GM23338 (cell line): ENCODE data around the gene ZBTB44. TPM values are rescaled to one million over a fixed set of nuclear protein-coding genes. Genes with fewer than 3 reads are reported as not detected.

Experiments used
- ATAC-seq: fragments of 200-7000 bp; cut with Tn5 transposase; 3 replicates; pipeline ENCODE4 v1.9.1; 2020
- DNase-seq: peaks from one replicate; pipeline ENCODE4 v3.0.0-alpha.2; 2015; ENCODE audit warnings: low spot score
- H2AFZ ChIP-seq: fragments of 200-600 bp; sonication (generic); 2 replicates; pipeline ENCODE4 v1.8.0; 2016; ENCODE audit warnings: antibody characterized with exemption, mild to moderate bottlenecking, moderate library complexity
- H3F3A ChIP-seq: fragments of 200-600 bp; sonication (generic); replicated peaks from 2 replicates; pipeline ENCODE4 v1.8.0; 2017; ENCODE audit warnings: antibody characterized with exemption, mixed run types, low read depth
- H3K27ac ChIP-seq: fragments of 200-600 bp; sonication (generic); 2 replicates; pipeline ENCODE4 v1.6.1; 2016; ENCODE audit warnings: low read depth
- H3K27me3 ChIP-seq: fragments of 200-600 bp; sonication (generic); 2 replicates; pipeline ENCODE4 v1.8.0; 2016; ENCODE audit warnings: mild to moderate bottlenecking, mixed run types, moderate library complexity; ENCODE audit not compliant: insufficient read depth
- H3K36me3 ChIP-seq: fragments of 200-600 bp; sonication (generic); 2 replicates; pipeline ENCODE4 v1.8.0; 2016; ENCODE audit warnings: mild to moderate bottlenecking; ENCODE audit not compliant: insufficient read depth
- H3K4me1 ChIP-seq: fragments of 200-600 bp; sonication (generic); 2 replicates; pipeline ENCODE4 v1.8.0; 2016; ENCODE audit warnings: mild to moderate bottlenecking, moderate library complexity; ENCODE audit not compliant: insufficient read depth
- H3K4me2 ChIP-seq: fragments of 200-600 bp; sonication (generic); 2 replicates; pipeline ENCODE4 v1.7.1; 2017; ENCODE audit warnings: mixed run types
- H3K4me3 ChIP-seq: fragments of 200-600 bp; sonication (generic); 2 replicates; pipeline ENCODE4 v1.6.1; 2016; ENCODE audit warnings: mixed run types
- H3K79me2 ChIP-seq: fragments of 200-600 bp; sonication (generic); replicated peaks from 2 replicates; pipeline ENCODE4 v1.8.0; 2017; ENCODE audit warnings: mild to moderate bottlenecking; ENCODE audit not compliant: insufficient read depth
- H3K9me2 ChIP-seq: fragments of 200-600 bp; sonication (generic); 2 replicates; pipeline ENCODE4 v1.8.0; 2017; ENCODE audit not compliant: insufficient read depth
- H4K20me1 ChIP-seq: fragments of 200-600 bp; sonication (generic); replicated peaks from 2 replicates; pipeline ENCODE4 v1.8.0; 2017; ENCODE audit warnings: mild to moderate bottlenecking; ENCODE audit not compliant: insufficient read depth
- H3K27ac Mint-ChIP-seq: 2 replicates; pipeline ENCODE4 v1.8.0; 2020; ENCODE audit warnings: inconsistent platforms, mild to moderate bottlenecking, moderate library complexity, mixed read lengths
- H3K27me3 Mint-ChIP-seq: 3 replicates; pipeline ENCODE4 v1.8.0; 2022; ENCODE audit warnings: low read depth, mild to moderate bottlenecking, moderate library complexity, mixed read lengths, inconsistent platforms; ENCODE audit not compliant: insufficient read depth, poor library complexity
- H3K36me3 Mint-ChIP-seq: 3 replicates; pipeline ENCODE4 v1.8.0; 2021; ENCODE audit warnings: low read depth, mild to moderate bottlenecking, inconsistent platforms, moderate library complexity, mixed read lengths
- H3K4me1 Mint-ChIP-seq: 3 replicates; pipeline ENCODE4 v1.8.0; 2020; ENCODE audit warnings: mild to moderate bottlenecking, inconsistent platforms, mixed read lengths
- H3K4me3 Mint-ChIP-seq: 3 replicates; pipeline ENCODE4 v1.8.0; 2021; ENCODE audit warnings: moderate library complexity, mild to moderate bottlenecking, inconsistent platforms, mixed read lengths
- H3K9me3 Mint-ChIP-seq: 3 replicates; pipeline ENCODE4 v1.8.0; 2020; ENCODE audit warnings: moderate library complexity, mild to moderate bottlenecking, inconsistent platforms, mixed read lengths
- CREB1 ChIP-seq: fragments of 250-450 bp; sonication (Bioruptor Pico); IDR thresholded peaks from 2 replicates; pipeline ENCODE4 v1.5.0; 2020; ENCODE audit warnings: low read depth, mild to moderate bottlenecking, moderate library complexity
- EZH2 ChIP-seq: fragments of 200-600 bp; sonication (generic); IDR thresholded peaks from one replicate; pipeline ENCODE4 v1.8.0; 2017; ENCODE audit warnings: antibody characterized with exemption, mild to moderate bottlenecking, low read depth; ENCODE audit not compliant: unreplicated experiment
- EZH2phosphoT487 ChIP-seq: fragments of 200-600 bp; sonication (generic); IDR thresholded peaks from one replicate; pipeline ENCODE4 v1.8.1; 2018; ENCODE audit warnings: antibody characterized with exemption; ENCODE audit not compliant: unreplicated experiment
- JUNB ChIP-seq: IDR thresholded peaks from one replicate; pipeline ENCODE4 v1.6.1; 2016; ENCODE audit warnings: antibody characterized with exemption; ENCODE audit not compliant: unreplicated experiment
- NANOG ChIP-seq: IDR thresholded peaks from 2 replicates; pipeline ENCODE4 v1.6.1; 2016; ENCODE audit warnings: antibody characterized with exemption, borderline replicate concordance
- POLR2AphosphoS5 ChIP-seq: IDR thresholded peaks from 2 replicates; pipeline ENCODE4 v1.6.1; 2016; ENCODE audit warnings: antibody characterized with exemption, low read depth
- STAT1 ChIP-seq: IDR thresholded peaks from one replicate; pipeline ENCODE4 v1.6.1; 2016; ENCODE audit warnings: antibody characterized with exemption; ENCODE audit not compliant: unreplicated experiment
- ZNF114 ChIP-seq: fragments of 250-450 bp; sonication (Bioruptor Pico); IDR thresholded peaks from 2 replicates; pipeline ENCODE4 v1.5.0; 2020; ENCODE audit warnings: mild to moderate bottlenecking, moderate library complexity
- ZNF331 ChIP-seq: fragments of 250-450 bp; sonication (Bioruptor Pico); IDR thresholded peaks from 2 replicates; pipeline ENCODE4 v1.5.0; 2020; ENCODE audit warnings: low read depth, mild to moderate bottlenecking, moderate library complexity
- polyA plus RNA-seq: library from polyadenylated mRNA; unstranded; fragments of >200 nt; fragmentation: Nextera tagmentation; extraction: Ambion mirVana; gene quantifications from 2 replicates; pipeline ENCODE4 v1.2.1, GENCODE V29; 2016
- total RNA-seq: library from RNA; depleted of rRNA; stranded (reverse); fragments of >200 nt; shearing (Covaris generic); gene quantifications from 2 replicates; pipeline ENCODE4 v1.2.3, GENCODE V29; 2014
- TF ChIP-seq, protein P1 (sequence below): IDR thresholded peaks from 2 replicates; pipeline ENCODE4 v1.6.1; 2016; ENCODE audit warnings: antibody characterized with exemption
- TF ChIP-seq, protein P2 (sequence below): IDR thresholded peaks from one replicate; pipeline ENCODE4 v1.6.1; 2018; ENCODE audit warnings: antibody characterized with exemption; ENCODE audit not compliant: unreplicated experiment
- TF ChIP-seq, protein P3 (sequence below): fragments of 250-450 bp; sonication (Bioruptor Pico); IDR thresholded peaks from 2 replicates; pipeline ENCODE4 v1.5.0; 2020; ENCODE audit warnings: mild to moderate bottlenecking, moderate library complexity
- TF ChIP-seq, protein P4 (sequence below), 2 experiments: fragments of 200-600 bp in 1 of 2; sonication (generic) in 1 of 2; conservative IDR thresholded peaks; 2 replicates each; pipeline versions ENCODE4 v1.5.1 to v1.6.1; 2016 to 2017; ENCODE audit warnings: antibody characterized with exemption in 2 of 2, low read depth in 2 of 2, mild to moderate bottlenecking in 2 of 2, moderate library complexity in 1 of 2

The ZBTB44 gene
- total and polyA plus RNA-seq, 2 experiments from 2014 or later, result 61.2 to 102 TPM

DNA sequence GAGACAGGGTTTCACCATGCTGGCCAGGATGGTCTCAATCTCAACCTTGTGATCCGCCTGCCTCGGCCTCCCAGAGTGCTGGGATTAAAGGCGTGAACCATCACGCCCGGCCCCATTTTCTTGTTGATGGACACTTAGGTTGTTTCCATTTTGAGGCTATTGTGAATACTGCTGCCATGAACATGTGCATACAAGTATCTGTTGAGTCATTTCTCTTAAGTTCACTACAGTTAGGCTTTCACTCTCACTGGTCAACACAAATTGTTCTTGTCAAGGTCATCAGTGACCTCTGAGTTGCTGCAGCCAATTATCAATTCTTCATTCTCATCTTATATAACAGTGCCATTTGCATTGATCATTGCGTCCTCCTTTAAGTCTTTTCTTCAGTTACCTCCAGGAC lies 13.0 kb upstream of the ZBTB44 start (continued):
- TF ChIP-seq NANOG, result no peak

DNA sequence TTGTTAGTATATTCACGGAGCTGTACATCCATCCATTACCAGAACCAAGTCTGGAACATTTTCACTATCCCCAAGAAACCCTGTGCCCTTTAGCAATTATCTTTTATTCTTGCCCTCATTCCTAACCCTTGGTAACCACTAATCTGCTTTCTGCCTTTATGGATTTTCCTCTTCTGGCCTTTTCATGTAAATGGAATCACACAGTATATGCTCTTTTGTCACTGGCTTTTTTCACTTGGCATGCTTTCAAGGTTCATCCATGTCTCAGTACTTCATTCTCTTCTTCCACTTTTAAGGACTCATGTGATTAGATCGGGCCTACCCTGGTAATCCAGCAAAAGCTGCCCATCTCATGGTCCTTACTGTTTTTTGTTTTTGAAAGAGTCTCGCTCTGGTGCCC lies 11.0 kb upstream of the ZBTB44 start:
- Histone ChIP-seq H2AFZ (no peak overlapping the region), H3K36me3 (peaks cover 10% of the 10 kb centered on the region; the same call in 1 of the 2 replicates), H3F3A (no peaks in the 10 kb centered on the region; the same call in 1 of the 2 replicates), H3K79me2 (no peaks in the 10 kb centered on the region), H3K27me3 (no peaks in the 10 kb centered on the region), H3K9me2 (peaks cover 6% of the 10 kb centered on the region; the same call in 1 of the 2 replicates), H4K20me1 (no peaks in the 10 kb centered on the region), H3K27ac (no peak overlapping the region), H3K4me3 (no peak overlapping the region), H3K4me2 (no peak overlapping the region), H3K4me1 (peaks cover 9% of the 10 kb centered on the region)
- peaks cover 30% of the 10 kb centered on the region for H3K9me3 Mint-ChIP-seq
- no peak overlapping the region for H3K4me3 Mint-ChIP-seq
- peaks cover 47% of the 10 kb centered on the region for H3K36me3 Mint-ChIP-seq
- peaks cover 11% of the 10 kb centered on the region for H3K4me1 Mint-ChIP-seq
- DNase-seq, result no peak
- ATAC-seq, result no peak
- H3K27ac Mint-ChIP-seq, result no peak overlapping the region
- TF ChIP-seq, protein P1, sequence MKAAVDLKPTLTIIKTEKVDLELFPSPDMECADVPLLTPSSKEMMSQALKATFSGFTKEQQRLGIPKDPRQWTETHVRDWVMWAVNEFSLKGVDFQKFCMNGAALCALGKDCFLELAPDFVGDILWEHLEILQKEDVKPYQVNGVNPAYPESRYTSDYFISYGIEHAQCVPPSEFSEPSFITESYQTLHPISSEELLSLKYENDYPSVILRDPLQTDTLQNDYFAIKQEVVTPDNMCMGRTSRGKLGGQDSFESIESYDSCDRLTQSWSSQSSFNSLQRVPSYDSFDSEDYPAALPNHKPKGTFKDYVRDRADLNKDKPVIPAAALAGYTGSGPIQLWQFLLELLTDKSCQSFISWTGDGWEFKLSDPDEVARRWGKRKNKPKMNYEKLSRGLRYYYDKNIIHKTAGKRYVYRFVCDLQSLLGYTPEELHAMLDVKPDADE, result no peak
- TF ChIP-seq NANOG (no peak), POLR2AphosphoS5 (no peak), CREB1 (CRISPR knock-in tag) (no peak), STAT1 (no peak), EZH2phosphoT487 (no peak), ZNF331 (no peak), EZH2 (no peak), JUNB (no peak), ZNF114 (no peak)
- TF ChIP-seq, protein P2, sequence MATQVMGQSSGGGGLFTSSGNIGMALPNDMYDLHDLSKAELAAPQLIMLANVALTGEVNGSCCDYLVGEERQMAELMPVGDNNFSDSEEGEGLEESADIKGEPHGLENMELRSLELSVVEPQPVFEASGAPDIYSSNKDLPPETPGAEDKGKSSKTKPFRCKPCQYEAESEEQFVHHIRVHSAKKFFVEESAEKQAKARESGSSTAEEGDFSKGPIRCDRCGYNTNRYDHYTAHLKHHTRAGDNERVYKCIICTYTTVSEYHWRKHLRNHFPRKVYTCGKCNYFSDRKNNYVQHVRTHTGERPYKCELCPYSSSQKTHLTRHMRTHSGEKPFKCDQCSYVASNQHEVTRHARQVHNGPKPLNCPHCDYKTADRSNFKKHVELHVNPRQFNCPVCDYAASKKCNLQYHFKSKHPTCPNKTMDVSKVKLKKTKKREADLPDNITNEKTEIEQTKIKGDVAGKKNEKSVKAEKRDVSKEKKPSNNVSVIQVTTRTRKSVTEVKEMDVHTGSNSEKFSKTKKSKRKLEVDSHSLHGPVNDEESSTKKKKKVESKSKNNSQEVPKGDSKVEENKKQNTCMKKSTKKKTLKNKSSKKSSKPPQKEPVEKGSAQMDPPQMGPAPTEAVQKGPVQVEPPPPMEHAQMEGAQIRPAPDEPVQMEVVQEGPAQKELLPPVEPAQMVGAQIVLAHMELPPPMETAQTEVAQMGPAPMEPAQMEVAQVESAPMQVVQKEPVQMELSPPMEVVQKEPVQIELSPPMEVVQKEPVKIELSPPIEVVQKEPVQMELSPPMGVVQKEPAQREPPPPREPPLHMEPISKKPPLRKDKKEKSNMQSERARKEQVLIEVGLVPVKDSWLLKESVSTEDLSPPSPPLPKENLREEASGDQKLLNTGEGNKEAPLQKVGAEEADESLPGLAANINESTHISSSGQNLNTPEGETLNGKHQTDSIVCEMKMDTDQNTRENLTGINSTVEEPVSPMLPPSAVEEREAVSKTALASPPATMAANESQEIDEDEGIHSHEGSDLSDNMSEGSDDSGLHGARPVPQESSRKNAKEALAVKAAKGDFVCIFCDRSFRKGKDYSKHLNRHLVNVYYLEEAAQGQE, result no peak
- TF ChIP-seq, protein P3, sequence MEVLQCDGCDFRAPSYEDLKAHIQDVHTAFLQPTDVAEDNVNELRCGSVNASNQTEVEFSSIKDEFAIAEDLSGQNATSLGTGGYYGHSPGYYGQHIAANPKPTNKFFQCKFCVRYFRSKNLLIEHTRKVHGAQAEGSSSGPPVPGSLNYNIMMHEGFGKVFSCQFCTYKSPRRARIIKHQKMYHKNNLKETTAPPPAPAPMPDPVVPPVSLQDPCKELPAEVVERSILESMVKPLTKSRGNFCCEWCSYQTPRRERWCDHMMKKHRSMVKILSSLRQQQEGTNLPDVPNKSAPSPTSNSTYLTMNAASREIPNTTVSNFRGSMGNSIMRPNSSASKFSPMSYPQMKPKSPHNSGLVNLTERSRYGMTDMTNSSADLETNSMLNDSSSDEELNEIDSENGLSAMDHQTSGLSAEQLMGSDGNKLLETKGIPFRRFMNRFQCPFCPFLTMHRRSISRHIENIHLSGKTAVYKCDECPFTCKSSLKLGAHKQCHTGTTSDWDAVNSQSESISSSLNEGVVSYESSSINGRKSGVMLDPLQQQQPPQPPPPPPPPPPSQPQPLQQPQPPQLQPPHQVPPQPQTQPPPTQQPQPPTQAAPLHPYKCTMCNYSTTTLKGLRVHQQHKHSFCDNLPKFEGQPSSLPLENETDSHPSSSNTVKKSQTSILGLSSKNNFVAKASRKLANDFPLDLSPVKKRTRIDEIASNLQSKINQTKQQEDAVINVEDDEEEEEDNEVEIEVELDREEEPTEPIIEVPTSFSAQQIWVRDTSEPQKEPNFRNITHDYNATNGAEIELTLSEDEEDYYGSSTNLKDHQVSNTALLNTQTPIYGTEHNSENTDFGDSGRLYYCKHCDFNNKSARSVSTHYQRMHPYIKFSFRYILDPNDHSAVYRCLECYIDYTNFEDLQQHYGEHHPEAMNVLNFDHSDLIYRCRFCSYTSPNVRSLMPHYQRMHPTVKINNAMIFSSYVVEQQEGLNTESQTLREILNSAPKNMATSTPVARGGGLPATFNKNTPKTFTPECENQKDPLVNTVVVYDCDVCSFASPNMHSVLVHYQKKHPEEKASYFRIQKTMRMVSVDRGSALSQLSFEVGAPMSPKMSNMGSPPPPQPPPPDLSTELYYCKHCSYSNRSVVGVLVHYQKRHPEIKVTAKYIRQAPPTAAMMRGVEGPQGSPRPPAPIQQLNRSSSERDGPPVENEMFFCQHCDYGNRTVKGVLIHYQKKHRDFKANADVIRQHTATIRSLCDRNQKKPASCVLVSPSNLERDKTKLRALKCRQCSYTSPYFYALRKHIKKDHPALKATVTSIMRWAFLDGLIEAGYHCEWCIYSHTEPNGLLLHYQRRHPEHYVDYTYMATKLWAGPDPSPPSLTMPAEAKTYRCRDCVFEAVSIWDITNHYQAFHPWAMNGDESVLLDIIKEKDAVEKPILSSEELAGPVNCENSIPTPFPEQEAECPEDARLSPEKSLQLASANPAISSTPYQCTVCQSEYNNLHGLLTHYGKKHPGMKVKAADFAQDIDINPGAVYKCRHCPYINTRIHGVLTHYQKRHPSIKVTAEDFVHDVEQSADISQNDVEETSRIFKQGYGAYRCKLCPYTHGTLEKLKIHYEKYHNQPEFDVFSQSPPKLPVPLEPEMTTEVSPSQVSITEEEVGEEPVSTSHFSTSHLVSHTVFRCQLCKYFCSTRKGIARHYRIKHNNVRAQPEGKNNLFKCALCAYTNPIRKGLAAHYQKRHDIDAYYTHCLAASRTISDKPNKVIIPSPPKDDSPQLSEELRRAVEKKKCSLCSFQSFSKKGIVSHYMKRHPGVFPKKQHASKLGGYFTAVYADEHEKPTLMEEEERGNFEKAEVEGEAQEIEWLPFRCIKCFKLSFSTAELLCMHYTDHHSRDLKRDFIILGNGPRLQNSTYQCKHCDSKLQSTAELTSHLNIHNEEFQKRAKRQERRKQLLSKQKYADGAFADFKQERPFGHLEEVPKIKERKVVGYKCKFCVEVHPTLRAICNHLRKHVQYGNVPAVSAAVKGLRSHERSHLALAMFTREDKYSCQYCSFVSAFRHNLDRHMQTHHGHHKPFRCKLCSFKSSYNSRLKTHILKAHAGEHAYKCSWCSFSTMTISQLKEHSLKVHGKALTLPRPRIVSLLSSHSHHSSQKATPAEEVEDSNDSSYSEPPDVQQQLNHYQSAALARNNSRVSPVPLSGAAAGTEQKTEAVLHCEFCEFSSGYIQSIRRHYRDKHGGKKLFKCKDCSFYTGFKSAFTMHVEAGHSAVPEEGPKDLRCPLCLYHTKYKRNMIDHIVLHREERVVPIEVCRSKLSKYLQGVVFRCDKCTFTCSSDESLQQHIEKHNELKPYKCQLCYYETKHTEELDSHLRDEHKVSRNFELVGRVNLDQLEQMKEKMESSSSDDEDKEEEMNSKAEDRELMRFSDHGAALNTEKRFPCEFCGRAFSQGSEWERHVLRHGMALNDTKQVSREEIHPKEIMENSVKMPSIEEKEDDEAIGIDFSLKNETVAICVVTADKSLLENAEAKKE (CRISPR knock-in tag), result no peak
- TF ChIP-seq, protein P4, sequence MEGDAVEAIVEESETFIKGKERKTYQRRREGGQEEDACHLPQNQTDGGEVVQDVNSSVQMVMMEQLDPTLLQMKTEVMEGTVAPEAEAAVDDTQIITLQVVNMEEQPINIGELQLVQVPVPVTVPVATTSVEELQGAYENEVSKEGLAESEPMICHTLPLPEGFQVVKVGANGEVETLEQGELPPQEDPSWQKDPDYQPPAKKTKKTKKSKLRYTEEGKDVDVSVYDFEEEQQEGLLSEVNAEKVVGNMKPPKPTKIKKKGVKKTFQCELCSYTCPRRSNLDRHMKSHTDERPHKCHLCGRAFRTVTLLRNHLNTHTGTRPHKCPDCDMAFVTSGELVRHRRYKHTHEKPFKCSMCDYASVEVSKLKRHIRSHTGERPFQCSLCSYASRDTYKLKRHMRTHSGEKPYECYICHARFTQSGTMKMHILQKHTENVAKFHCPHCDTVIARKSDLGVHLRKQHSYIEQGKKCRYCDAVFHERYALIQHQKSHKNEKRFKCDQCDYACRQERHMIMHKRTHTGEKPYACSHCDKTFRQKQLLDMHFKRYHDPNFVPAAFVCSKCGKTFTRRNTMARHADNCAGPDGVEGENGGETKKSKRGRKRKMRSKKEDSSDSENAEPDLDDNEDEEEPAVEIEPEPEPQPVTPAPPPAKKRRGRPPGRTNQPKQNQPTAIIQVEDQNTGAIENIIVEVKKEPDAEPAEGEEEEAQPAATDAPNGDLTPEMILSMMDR (conservative IDR thresholded peaks at IDR 0.05; ENCODE audit: low read depth in 2 of 2), result no peak
- no peaks in the 10 kb centered on the region for H3K27me3 Mint-ChIP-seq
